ENCODE results near the gene EYA3. TPM values are rescaled to one million over a fixed set of nuclear protein-coding genes. Genes with fewer than 3 reads are reported as not detected.
A peak's percentile ranks its signal among the peaks of the same experiment; 100 is the strongest.

The EYA3 gene
- total and polyA plus RNA-seq, 11 donors = 5.8 to 23.3 (median 17.4) TPM

DNA sequence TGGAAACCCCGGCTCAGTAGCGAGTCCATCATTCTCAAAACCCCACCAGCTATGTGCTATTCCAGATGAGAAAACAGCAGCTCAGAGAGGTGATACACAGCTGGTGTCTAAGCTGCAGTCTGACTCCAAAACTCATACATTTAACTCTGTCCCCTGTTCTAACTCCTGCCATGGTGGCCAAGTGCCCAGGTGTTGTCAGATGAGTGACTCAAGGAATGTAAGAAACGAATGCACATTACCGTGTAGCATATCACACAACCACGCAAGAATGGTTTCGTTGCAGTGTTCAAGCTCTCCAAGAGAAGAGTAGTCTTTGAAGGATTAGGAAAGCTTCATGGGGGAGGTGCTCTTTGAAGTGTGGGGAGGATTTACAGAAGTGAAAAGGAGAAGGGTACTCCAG lies 133.3 kb downstream of the EYA3 start:
- DNase-seq = no peak
- no peak overlapping the region for H3K27ac ChIP-seq
- H3K27me3 ChIP-seq = no peaks in the 10 kb centered on the region
- intact Hi-C loops (cut with DNase I) = no loop called here
- ATAC-seq = no peak
- WGBS, 4 donors = 84 to 87% (median 85%) methylated on average over 6 of the region's 6 CpGs
- H3K9me3 ChIP-seq = no peaks in the 10 kb centered on the region
- no peaks in the 10 kb centered on the region for H3K36me3 ChIP-seq
- peaks cover 0 to 12% (median 6%) of the 10 kb centered on the region in 12 donors for H3K4me1 ChIP-seq
- TF ChIP-seq POLR2A (IDR thresholded peaks at IDR 0.05) = no peak
- TF ChIP-seq, protein P1, sequence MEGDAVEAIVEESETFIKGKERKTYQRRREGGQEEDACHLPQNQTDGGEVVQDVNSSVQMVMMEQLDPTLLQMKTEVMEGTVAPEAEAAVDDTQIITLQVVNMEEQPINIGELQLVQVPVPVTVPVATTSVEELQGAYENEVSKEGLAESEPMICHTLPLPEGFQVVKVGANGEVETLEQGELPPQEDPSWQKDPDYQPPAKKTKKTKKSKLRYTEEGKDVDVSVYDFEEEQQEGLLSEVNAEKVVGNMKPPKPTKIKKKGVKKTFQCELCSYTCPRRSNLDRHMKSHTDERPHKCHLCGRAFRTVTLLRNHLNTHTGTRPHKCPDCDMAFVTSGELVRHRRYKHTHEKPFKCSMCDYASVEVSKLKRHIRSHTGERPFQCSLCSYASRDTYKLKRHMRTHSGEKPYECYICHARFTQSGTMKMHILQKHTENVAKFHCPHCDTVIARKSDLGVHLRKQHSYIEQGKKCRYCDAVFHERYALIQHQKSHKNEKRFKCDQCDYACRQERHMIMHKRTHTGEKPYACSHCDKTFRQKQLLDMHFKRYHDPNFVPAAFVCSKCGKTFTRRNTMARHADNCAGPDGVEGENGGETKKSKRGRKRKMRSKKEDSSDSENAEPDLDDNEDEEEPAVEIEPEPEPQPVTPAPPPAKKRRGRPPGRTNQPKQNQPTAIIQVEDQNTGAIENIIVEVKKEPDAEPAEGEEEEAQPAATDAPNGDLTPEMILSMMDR (IDR thresholded peaks at IDR 0.05) = no peak
- no peak overlapping the region for H3K4me3 ChIP-seq

DNA sequence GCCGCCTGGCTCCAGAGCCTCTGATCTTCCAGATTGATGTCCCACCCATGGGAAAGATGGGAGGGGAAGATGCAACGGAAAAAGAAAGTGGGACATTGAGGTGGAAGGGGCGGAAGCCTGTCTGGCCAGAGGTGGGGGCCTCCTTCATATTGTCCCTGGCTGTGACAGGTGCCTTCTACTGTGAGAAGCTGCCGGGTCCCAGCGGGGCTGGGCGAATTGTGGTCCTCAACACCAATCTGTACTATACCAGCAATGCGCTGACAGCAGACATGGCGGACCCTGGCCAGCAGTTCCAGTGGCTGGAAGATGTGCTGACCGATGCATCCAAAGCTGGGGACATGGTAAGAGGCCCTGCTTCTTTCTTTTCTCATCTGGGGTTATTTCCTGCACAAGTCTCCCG lies 134.2 kb downstream of the EYA3 start:
- Histone ChIP-seq H3K4me3 (no peak overlapping the region), H3K27ac (no peak overlapping the region), H3K27me3 (no peaks in the 10 kb centered on the region), H3K9me3 (no peaks in the 10 kb centered on the region), H3K36me3 (no peaks in the 10 kb centered on the region), H3K4me1 (peaks cover 0 to 6% (median 4%) of the 10 kb centered on the region in 12 donors)
- TF ChIP-seq, protein P1 (IDR thresholded peaks at IDR 0.05) = no peak
- no peak for TF ChIP-seq POLR2A (IDR thresholded peaks at IDR 0.05)
- intact Hi-C loops (cut with DNase I) = no loop called here
- WGBS, 4 donors = 91 to 97% (median 95%) methylated on average over 10 of the region's 10 CpGs
- DNase-seq (no peak), ATAC-seq (no peak)

DNA sequence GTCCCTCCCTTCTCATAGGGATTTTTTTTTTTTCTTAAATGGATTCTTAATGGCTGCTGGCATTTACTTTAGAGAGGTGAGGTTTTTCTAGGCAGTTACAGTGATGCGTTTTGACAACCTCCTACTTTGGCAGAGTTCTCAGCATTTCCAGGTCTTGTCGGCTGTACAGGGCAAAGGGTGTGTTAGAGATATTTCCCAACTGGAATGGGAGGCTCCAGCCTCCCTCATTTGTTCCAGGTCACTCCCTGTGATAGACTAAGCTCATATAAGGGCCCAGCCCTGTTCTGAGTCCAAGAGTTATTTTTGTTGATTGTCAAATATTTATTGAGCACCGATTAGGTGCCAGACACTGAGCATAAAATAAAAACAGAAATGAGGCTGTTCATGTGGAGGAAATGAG lies 136.3 kb downstream of the EYA3 start:
- TF ChIP-seq, protein P1 (IDR thresholded peaks at IDR 0.05) = no peak
- TF ChIP-seq POLR2A (IDR thresholded peaks at IDR 0.05) = no peak
- no peaks in the 10 kb centered on the region for H3K9me3 ChIP-seq
- peak in 1 of 4 donors; percentile 66 for ATAC-seq
- H3K4me1 ChIP-seq = no peaks in the 10 kb centered on the region
- 57 to 75% (median 65%) methylated on average over 3 of the region's 3 CpGs for WGBS, 4 donors
- no peak for DNase-seq
- no peaks in the 10 kb centered on the region for H3K36me3 ChIP-seq
- intact Hi-C loops (cut with DNase I) = no loop called here
- H3K27me3 ChIP-seq = no peaks in the 10 kb centered on the region
- H3K27ac ChIP-seq = no peak overlapping the region
- no peak overlapping the region for H3K4me3 ChIP-seq

DNA sequence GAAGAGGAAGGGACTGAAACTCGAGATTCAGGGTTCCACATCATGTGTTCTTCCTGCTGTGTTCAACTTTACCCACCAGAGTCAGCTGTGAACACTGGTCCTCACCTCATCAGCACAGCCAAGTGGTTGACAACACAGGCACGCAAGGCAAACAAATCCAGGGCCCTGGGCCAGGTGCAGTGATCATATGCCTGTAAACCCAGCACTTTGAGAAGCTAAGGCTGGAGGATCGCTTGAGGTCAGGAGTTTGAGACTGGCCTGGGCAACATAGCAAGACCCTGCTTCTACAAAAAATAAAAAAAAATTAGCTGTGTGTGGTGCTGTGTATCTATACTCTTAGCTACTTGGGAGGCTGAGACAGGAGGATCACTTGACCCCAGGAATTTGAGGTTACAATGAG lies 137.0 kb downstream of the EYA3 start:
- intact Hi-C loops (cut with DNase I) = no loop called here
- DNase-seq = no peak
- no peak overlapping the region for H3K4me3 ChIP-seq
- TF ChIP-seq POLR2A (IDR thresholded peaks at IDR 0.05) = no peak
- TF ChIP-seq, protein P1 (IDR thresholded peaks at IDR 0.05) = no peak
- WGBS, 4 donors = 46 to 76% (median 56%) methylated on average over 3 of the region's 3 CpGs
- no peaks in the 10 kb centered on the region for H3K9me3 ChIP-seq
- H3K27ac ChIP-seq = no peak overlapping the region
- H3K4me1 ChIP-seq = no peaks in the 10 kb centered on the region
- no peaks in the 10 kb centered on the region for H3K36me3 ChIP-seq
- ATAC-seq = no peak
- no peaks in the 10 kb centered on the region for H3K27me3 ChIP-seq
